ENCODE data around the gene UQCRFS1. TPM values are rescaled to one million over a fixed set of nuclear protein-coding genes. Genes with fewer than 3 reads are reported as not detected.
A peak's percentile ranks its signal among the peaks of the same experiment; 100 is the strongest.
"Not testable (repeated sequence)": the region's sequence is repeated elsewhere in the genome, so short reads cannot be mapped to it uniquely, and the experiment has no call there.

Gene UQCRFS1
- total RNA-seq, 1 donor from 2014 or later = 40.3 TPM

DNA sequence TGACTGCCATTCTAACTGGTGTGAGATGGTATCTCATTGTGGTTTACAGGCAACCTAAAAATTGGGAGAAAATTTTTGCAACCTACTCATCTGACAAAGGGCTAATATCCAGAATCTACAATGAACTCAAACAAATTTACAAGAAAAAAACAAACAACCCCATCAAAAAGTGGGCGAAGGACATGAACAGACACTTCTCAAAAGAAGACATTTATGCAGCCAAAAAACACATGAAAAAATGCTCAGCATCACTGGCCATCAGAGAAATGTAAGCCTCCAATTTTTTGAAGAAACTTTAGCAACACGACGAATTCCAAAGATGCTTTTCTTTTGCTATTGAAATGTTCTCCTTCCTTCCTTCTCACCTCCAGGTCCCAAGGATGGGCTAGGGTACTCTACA lies 1.9 kb downstream of the UQCRFS1 start:
- not testable (repeated sequence) for H3K9me3 Mint-ChIP-seq

DNA sequence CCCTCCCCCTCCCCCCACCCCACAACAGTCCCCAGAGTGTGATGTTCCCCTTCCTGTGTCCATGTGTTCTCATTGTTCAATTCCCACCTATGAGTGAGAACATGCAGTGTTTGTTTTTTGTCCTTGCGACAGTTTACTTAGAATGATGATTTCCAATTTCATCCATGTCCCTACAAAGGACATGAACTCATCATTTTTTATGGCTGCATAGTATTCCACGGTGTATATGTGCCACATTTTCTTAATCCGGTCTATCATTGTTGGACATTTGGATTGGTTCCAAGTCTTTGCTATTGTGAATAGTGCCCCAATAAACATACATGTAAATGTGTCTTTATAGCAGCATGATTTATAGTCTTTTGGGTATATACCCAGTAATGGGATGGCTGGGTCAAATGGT lies 2.4 kb downstream of the UQCRFS1 start:
- peaks cover 39% of the 10 kb centered on the region for H3K4me1 Mint-ChIP-seq (ENCODE audit: low read depth)
- not testable (repeated sequence) for H3K27me3 Mint-ChIP-seq (ENCODE audit: insufficient read depth); H3K4me3 Mint-ChIP-seq; DNase-seq (ENCODE audit: low spot score); H3K27ac Mint-ChIP-seq; H3K9me3 Mint-ChIP-seq
- intact Hi-C loops (cut with micrococcal nuclease) = loop anchor here (5.0 to 10.0 kb wide), 4 partner anchors 317 to 624 kb away; partner anchors contain the start of genes PLEKHF1 and VSTM2B
- peaks cover 54% of the 10 kb centered on the region for H3K36me3 Mint-ChIP-seq (ENCODE audit: low read depth)

More for the DNA sequence above, 1.9 kb downstream of the UQCRFS1 start:
- intact Hi-C loops (cut with micrococcal nuclease) = loop anchor here (5.0 to 10.0 kb wide), 4 partner anchors 316 to 624 kb away; partner anchors contain the start of genes PLEKHF1 and VSTM2B
- Mint-ChIP-seq H3K36me3 (ENCODE audit: low read depth) (peaks cover 48% of the 10 kb centered on the region), H3K4me1 (ENCODE audit: low read depth) (peaks cover 39% of the 10 kb centered on the region), H3K4me3 (peak overlapping the region; percentile 95), H3K27ac (peak overlapping the region; percentile 93)
- H3K27me3 Mint-ChIP-seq (ENCODE audit: insufficient read depth); DNase-seq (ENCODE audit: low spot score): not testable (repeated sequence)

DNA sequence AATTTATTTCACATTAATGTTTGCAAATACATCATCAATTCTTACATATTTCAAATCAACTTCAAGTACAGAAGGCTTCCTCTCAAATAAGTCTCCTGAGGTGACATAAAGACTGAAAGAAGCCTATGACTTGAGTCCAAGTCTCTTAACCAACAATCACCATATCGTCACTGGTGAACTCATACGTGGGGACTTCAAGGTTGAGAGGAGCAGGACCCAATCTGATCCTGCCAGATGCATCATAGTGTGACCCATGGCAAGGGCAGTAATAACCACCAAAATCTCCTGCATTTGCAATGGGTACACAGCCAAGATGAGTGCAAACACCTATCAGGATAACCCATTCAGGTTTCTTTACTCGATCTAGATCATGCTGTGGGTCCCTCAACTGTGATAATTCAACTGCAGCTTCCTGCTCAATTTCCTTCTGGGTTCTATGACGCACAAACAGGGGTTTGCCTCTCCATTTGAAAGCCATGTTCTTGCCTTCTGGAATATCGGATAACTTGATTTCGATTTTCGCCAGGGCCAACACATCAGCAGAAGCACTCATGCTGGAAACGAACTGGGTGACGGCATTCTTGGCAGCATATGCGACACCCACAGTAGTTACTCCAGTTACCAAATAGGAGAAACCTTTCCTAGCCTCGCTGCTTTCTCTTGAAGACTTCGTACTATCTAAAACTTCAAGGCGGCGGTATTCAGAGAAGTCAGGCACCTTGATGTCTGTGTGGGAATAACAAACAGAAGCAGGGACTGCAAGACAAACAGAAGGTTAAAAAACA lies 5.4 kb downstream of the UQCRFS1 start:
- H3K36me3 Mint-ChIP-seq (ENCODE audit: low read depth) = peaks cover 64% of the 10 kb centered on the region
- peaks cover 33% of the 10 kb centered on the region for H3K4me1 Mint-ChIP-seq (ENCODE audit: low read depth)
- DNase-seq (ENCODE audit: low spot score); H3K27me3 Mint-ChIP-seq (ENCODE audit: insufficient read depth); H3K27ac Mint-ChIP-seq; H3K9me3 Mint-ChIP-seq; intact Hi-C loops (cut with micrococcal nuclease); H3K4me3 Mint-ChIP-seq: not testable (repeated sequence)

DNA sequence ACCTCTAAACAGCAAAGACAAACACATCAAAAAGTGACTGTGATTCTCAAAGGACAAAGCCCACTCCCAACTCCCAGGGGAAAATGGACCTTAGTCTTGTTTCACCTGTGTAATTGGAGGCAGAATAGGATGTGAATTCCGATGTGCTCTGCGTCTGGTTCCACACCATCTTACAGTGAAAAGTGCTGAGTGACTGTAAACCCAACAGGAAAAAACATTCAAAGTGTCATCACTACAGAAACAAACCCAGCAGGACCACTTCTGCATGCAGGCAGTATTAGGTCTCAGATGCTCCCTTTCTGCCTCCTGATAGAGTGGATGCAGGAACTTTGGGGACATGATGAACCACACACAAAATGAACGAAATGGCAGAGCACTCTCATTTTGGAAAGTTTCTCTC lies 6.5 kb downstream of the UQCRFS1 start:
- H3K9me3 Mint-ChIP-seq = peaks cover 5% of the 10 kb centered on the region
- no peaks in the 10 kb centered on the region for H3K27me3 Mint-ChIP-seq (ENCODE audit: insufficient read depth)
- H3K4me3 Mint-ChIP-seq = no peak overlapping the region
- peaks cover 24% of the 10 kb centered on the region for H3K4me1 Mint-ChIP-seq (ENCODE audit: low read depth)
- no peak for DNase-seq (ENCODE audit: low spot score)
- H3K36me3 Mint-ChIP-seq (ENCODE audit: low read depth) = peaks cover 55% of the 10 kb centered on the region
- intact Hi-C loops (cut with micrococcal nuclease) = no loop called here
- no peak overlapping the region for H3K27ac Mint-ChIP-seq

DNA sequence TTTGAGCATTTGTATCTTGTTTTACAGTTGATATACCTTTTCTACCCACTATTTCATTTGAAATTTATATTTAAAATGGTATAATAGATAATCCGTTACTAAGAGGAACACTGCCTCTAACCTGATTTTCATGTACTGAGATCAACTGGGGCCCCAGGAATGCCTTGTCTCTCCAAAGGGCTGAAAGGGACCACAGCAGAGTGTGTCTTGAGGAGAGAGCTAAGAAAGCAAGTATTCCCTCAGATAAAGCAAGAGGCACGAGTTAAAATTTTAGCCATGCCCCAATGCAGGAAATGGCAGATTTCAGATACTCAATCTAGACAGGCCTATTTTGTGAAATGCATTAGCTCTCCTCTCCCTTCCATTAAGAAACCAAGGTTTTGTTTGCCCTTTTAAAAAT lies 10.7 kb downstream of the UQCRFS1 start:
- intact Hi-C loops (cut with micrococcal nuclease) = no loop called here
- peaks cover 26% of the 10 kb centered on the region for H3K36me3 Mint-ChIP-seq (ENCODE audit: low read depth)
- H3K4me3 Mint-ChIP-seq = no peak overlapping the region
- H3K4me1 Mint-ChIP-seq (ENCODE audit: low read depth) = no peaks in the 10 kb centered on the region
- no peak overlapping the region for H3K27ac Mint-ChIP-seq
- H3K27me3 Mint-ChIP-seq (ENCODE audit: insufficient read depth) = no peaks in the 10 kb centered on the region
- H3K9me3 Mint-ChIP-seq = peaks cover 7% of the 10 kb centered on the region
- no peak for DNase-seq (ENCODE audit: low spot score)

DNA sequence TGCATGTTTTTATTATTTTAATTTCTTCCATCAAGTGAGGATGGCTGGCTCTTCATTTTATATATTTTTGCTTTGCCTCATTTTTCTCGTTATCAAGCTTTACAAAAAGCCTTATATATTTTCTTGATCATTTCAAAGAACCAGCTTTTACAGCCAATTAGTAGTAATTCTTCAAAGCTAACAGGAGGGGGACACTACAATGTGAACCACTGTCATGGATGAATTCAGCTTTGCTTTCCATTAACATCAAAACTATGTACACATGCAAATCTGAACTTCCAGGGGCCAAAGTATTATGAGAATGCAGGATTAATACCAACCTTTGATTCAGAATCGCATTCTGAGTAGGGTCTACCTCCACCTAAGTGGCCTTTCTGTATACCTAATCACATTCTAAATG lies 11.1 kb downstream of the UQCRFS1 start:
- intact Hi-C loops (cut with micrococcal nuclease) = no loop called here
- DNase-seq (ENCODE audit: low spot score) = no peak
- Mint-ChIP-seq H3K4me3 (no peak overlapping the region), H3K27ac (no peak overlapping the region), H3K36me3 (ENCODE audit: low read depth) (peaks cover 24% of the 10 kb centered on the region), H3K4me1 (ENCODE audit: low read depth) (no peaks in the 10 kb centered on the region), H3K27me3 (ENCODE audit: insufficient read depth) (no peaks in the 10 kb centered on the region), H3K9me3 (peaks cover 7% of the 10 kb centered on the region)

DNA sequence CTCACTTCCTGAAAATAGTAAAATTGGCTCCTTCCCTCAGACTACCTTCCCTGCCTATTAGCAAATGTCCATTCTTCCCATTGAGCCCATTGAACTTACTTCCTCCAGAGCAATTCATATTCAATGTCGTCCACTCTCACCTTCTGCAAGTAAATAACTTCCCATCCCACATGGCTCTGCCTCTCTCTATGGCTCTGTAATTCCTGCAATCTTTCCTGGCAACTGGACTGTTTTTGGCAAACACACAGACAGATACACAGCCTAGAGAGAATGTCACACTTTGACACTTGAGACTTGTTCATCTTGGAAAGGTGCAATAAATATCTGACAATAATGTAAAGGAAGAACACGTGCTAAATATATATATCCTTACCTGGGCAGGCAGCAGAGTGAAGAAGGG lies 18.3 kb downstream of the UQCRFS1 start:
- H3K27ac Mint-ChIP-seq = peak overlapping the region; percentile 6
- no peak for DNase-seq (ENCODE audit: low spot score)

DNA sequence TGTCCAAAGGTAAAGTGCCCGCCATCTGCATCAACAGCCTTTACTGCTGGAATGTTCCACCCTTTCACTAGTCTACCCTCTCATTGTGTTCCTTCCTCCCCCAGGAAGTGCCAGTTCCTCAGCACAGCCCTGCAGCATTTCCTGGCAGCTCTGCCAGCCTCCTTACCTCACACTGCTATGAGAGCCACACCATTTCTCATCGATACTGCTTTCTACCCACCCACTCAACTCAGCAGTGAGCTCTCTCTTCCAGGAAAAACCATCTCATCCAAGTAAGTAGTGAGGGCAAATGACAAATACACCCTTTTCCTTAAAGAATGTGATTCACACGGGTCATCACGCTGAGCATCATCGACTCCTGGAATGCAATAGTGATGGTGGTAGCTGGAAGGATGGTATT lies 19.8 kb downstream of the UQCRFS1 start:
- no peak overlapping the region for H3K4me3 Mint-ChIP-seq
- no peaks in the 10 kb centered on the region for H3K36me3 Mint-ChIP-seq (ENCODE audit: low read depth)
- H3K27me3 Mint-ChIP-seq (ENCODE audit: insufficient read depth) = peaks cover 4% of the 10 kb centered on the region
- DNase-seq (ENCODE audit: low spot score) = no peak
- H3K4me1 Mint-ChIP-seq (ENCODE audit: low read depth) = peaks cover 6% of the 10 kb centered on the region
- intact Hi-C loops (cut with micrococcal nuclease) = no loop called here
- H3K9me3 Mint-ChIP-seq = peaks cover 4% of the 10 kb centered on the region
- H3K27ac Mint-ChIP-seq = peak overlapping the region; percentile 19

More for the DNA sequence above, 18.3 kb downstream of the UQCRFS1 start:
- intact Hi-C loops (cut with micrococcal nuclease) = no loop called here
- Mint-ChIP-seq H3K9me3 (peaks cover 7% of the 10 kb centered on the region), H3K4me1 (ENCODE audit: low read depth) (peaks cover 6% of the 10 kb centered on the region), H3K4me3 (no peak overlapping the region), H3K27me3 (ENCODE audit: insufficient read depth) (peaks cover 4% of the 10 kb centered on the region), H3K36me3 (ENCODE audit: low read depth) (no peaks in the 10 kb centered on the region)

DNA sequence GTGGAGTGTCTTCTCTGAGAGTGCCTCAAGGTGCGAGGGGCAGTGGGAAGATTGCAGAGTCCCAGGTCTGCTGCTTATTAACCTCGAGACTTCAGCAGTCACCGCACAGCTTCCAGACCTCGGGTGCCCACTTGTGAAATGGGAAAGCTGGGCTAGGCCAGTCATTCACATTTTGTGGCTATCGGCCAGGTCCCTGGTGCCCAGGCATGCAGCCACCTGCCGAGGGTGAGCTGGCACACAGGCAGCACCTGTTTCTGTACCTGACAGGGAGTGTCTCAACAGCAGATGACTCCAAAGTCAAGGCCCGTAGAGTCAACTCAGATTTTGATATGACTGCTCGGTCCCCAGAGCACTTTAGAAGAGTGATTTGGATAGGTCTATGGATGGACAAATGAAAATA lies 21.9 kb downstream of the UQCRFS1 start:
- DNase-seq (ENCODE audit: low spot score) = no peak
- Mint-ChIP-seq H3K27ac (no peak overlapping the region), H3K4me1 (ENCODE audit: low read depth) (peaks cover 6% of the 10 kb centered on the region), H3K4me3 (no peak overlapping the region), H3K9me3 (no peaks in the 10 kb centered on the region), H3K36me3 (ENCODE audit: low read depth) (no peaks in the 10 kb centered on the region), H3K27me3 (ENCODE audit: insufficient read depth) (peaks cover 4% of the 10 kb centered on the region)
- intact Hi-C loops (cut with micrococcal nuclease) = no loop called here

DNA sequence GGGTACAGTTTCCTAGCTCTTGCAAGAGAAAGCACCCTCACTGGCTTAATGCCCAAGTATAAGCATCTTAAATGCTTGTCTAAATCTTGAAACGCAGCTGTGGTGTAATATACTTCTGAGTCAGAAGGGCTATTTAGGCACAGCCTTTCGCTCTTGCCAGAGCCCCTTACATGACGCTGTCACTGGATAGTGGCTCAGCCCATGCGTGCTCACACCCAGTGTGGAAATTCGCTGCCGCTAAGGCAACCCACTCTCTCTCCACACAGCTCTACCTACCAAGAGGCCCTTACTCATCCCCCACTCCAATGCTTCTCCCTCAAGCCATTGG lies 24.0 kb downstream of the UQCRFS1 start:
- Mint-ChIP-seq H3K36me3 (ENCODE audit: low read depth) (no peaks in the 10 kb centered on the region), H3K9me3 (no peaks in the 10 kb centered on the region), H3K27me3 (ENCODE audit: insufficient read depth) (peaks cover 4% of the 10 kb centered on the region), H3K27ac (no peak overlapping the region), H3K4me1 (ENCODE audit: low read depth) (peaks cover 6% of the 10 kb centered on the region), H3K4me3 (no peak overlapping the region)
- intact Hi-C loops (cut with micrococcal nuclease) = no loop called here
- DNase-seq (ENCODE audit: low spot score) = no peak

DNA sequence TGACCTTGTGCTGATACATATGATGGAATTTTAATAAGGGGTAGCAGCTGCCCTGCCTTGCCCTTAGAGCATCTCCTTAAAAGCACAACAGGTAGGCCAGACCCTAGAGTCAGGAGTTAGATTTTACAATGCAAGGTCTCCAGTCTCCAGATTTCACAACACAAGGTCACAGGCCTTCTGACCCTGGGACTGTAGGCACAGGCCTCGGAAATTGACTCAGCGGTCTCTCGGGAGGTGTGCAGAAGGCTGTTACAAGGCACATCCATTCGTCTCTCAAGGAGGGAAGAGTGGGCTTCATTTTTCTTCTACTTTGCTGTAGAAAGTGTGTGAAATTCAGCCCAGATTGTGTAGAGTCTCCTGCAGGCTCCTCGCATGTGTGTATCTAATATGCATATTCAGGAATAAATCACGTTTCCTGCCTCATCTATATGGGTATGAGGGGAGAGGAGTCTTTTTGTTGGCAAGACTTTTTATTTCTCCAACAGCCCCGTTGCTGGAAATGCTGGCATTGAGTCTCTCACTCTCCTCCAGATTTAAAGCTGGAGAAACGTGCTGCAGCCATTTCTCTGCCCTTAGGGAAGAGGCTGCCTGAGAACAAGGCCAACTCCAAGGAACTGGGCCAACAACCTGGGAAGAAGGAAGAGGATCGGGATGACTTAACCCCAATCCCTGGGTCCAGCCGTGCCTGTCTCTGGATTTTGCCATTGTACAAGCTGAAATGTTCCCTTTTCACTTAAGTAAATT lies 24.5 kb downstream of the UQCRFS1 start:
- H3K4me3 Mint-ChIP-seq = no peak overlapping the region
- no peak overlapping the region for H3K27ac Mint-ChIP-seq
- no peaks in the 10 kb centered on the region for H3K36me3 Mint-ChIP-seq (ENCODE audit: low read depth)
- H3K27me3 Mint-ChIP-seq (ENCODE audit: insufficient read depth) = peaks cover 3% of the 10 kb centered on the region
- intact Hi-C loops (cut with micrococcal nuclease) = no loop called here
- no peaks in the 10 kb centered on the region for H3K9me3 Mint-ChIP-seq
- DNase-seq (ENCODE audit: low spot score) = no peak
- peaks cover 6% of the 10 kb centered on the region for H3K4me1 Mint-ChIP-seq (ENCODE audit: low read depth)

DNA sequence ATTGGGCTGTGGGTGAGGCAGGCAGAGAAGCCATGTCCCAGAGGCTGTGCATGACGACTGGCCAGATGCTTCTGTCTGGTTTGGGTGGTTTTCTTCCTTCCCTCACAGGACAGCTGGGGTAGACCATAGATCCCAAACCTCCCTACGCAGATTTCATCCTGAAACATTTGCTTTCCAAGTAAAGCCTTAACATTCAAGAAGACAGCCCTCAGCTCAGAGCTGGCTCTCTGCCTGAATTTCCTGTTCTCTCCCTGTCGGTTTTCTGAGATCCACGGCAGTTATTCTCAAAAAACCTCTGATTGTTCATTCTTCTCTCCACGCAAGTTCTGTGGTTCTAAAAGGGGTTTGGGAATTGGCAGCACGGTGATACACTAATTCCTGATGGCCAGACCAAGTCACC lies 25.3 kb downstream of the UQCRFS1 start:
- Mint-ChIP-seq H3K27me3 (ENCODE audit: insufficient read depth) (no peaks in the 10 kb centered on the region), H3K9me3 (no peaks in the 10 kb centered on the region), H3K27ac (no peak overlapping the region), H3K4me1 (ENCODE audit: low read depth) (no peaks in the 10 kb centered on the region), H3K4me3 (no peak overlapping the region), H3K36me3 (ENCODE audit: low read depth) (no peaks in the 10 kb centered on the region)
- DNase-seq (ENCODE audit: low spot score) = no peak
- intact Hi-C loops (cut with micrococcal nuclease) = no loop called here

DNA sequence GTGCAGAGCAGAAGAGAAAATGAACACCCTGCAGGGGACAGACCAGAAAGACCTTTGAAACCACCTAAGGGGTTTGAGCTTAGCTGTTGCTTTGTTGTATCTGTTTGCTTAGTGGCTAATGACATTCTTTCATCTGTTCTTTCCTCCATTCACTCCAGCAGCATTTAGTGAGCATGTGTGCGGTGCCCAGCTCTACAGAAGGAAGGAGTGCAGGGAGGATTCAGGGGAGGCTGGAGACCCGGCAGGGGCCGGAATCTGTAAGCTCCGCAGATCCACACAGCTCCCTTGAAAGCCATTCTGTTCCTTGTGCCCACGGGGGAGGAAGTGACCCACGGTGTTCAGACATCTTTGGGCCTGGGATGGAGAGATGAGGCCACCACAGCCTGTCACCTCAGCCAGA lies 27.5 kb downstream of the UQCRFS1 start:
- DNase-seq (ENCODE audit: low spot score) = no peak
- H3K27ac Mint-ChIP-seq = no peak overlapping the region
- intact Hi-C loops (cut with micrococcal nuclease) = no loop called here
- H3K9me3 Mint-ChIP-seq = no peaks in the 10 kb centered on the region
- H3K36me3 Mint-ChIP-seq (ENCODE audit: low read depth) = no peaks in the 10 kb centered on the region
- no peak overlapping the region for H3K4me3 Mint-ChIP-seq
- no peaks in the 10 kb centered on the region for H3K4me1 Mint-ChIP-seq (ENCODE audit: low read depth)
- H3K27me3 Mint-ChIP-seq (ENCODE audit: insufficient read depth) = no peaks in the 10 kb centered on the region
